Loucy (cell line): Measurements from ENCODE around the gene PFDN5.

Experiments used
- CTCF ChIP-seq: fragments of 200-600 bp; sonication (generic); conservative IDR thresholded peaks from 2 replicates; pipeline ENCODE4 v1.5.1; 2014; ENCODE audit warnings: mild to moderate bottlenecking, antibody characterized with exemption, low read length
- EZH2phosphoT487 ChIP-seq: fragments of 200-600 bp; IDR thresholded peaks from 2 replicates; pipeline ENCODE4 v1.6.1; 2018; ENCODE audit warnings: antibody characterized with exemption, mild to moderate bottlenecking, moderate library complexity, borderline replicate concordance

GRCh38 chr12:53288322-53288721, 7.0 kb upstream of the PFDN5 start:
- TF ChIP-seq CTCF = no peak
- no peak for TF ChIP-seq EZH2phosphoT487
